T-helper 22 cell (primary cell): ENCODE results near the gene CXCL13.
A peak's percentile ranks its signal among the peaks of the same experiment; 100 is the strongest.
"Not testable (repeated sequence)": the region's sequence is repeated elsewhere in the genome, so short reads cannot be mapped to it uniquely, and the experiment has no call there.

Experiments used
- DNase-seq: peaks from one replicate; pipeline ENCODE4 v3.0.0-alpha.2; 2020; ENCODE audit warnings: low read depth

The CXCL13 gene

DNA sequence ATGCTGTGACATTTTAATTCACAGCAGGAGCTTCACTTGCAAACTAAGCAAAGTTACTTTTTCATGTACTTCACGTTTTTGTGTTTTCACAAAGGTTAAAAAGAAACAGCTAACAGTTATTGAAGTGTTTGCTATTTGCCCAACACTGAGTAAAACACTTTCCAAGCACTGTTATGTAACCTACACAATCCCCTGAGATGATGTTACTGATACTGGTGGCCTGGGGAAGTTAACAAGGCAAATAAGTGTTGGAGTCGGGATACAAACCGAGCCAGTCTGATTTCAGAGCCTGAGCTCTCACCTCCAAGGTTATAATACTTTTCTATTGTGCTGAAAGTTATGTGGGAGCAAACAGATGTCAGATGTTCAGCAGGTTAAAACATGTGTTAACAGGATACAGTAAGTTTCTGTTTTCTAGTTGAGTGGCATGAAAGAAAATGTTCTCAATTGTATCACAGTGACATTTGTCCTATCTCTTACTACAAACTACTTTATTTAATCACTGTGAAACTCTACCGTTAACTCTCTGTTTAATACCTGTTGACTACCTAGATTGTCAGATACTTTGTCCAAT is 3.9 kb upstream of the CXCL13 start:
- no peak for DNase-seq

DNA sequence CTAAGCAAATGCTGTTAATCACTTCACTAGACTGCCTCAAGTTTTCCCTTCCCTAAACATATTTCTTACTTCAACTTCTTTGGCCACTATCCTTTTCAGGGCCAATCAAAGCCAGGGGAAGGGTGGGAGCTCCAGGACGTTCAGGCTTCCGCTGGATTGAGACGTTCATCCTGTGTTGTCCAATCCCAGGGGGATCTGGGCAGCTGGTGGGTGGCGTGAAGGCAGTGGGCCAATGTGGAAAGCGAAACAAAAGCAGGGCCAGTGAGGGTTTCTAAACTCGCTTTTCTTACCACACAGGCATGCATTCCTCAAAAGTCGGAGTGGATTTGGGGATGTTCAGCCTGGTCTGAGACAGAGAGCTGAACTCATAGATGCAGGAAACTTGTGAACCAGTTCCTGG is 7.6 kb downstream of the CXCL13 start:
- no peak for DNase-seq

DNA sequence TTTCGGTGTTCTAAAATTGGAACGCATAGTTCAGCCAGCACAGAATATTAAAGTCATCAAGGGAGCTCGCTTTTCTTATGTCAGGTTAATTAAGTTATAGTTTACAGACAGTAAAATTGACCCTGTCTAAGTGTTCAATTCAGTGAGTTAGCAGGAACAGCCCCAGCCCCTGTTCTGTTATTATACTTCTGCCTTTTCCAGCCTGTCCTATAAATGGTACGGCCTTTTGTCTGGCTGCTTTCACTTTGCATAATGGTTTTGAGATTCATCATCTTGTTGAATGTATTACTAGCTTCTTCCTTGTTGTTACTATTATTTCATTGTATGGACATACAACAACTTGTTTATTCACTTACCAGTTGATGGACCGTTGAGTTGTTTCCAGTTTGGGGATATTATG is 9.5 kb downstream of the CXCL13 start:
- no peak for DNase-seq

DNA sequence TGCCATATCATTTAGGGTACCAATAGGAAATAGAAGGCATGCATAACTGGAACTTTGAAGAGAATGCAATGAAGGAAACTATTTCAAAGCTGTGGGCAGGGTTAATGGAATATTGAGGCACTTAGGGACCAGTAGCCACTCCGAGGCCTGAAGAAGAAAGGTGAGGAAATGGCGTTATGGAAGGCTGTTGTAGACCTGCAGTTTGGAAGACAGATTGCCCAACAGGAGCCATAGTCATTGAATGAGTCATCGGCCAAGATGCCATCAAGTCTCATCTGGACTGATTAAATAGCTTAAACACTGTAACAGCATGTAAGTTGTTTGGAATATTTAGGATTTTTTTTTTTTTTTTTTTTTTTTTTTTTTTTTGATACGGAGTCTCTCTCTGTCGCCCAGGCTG is 11.6 kb downstream of the CXCL13 start:
- no peak for DNase-seq

DNA sequence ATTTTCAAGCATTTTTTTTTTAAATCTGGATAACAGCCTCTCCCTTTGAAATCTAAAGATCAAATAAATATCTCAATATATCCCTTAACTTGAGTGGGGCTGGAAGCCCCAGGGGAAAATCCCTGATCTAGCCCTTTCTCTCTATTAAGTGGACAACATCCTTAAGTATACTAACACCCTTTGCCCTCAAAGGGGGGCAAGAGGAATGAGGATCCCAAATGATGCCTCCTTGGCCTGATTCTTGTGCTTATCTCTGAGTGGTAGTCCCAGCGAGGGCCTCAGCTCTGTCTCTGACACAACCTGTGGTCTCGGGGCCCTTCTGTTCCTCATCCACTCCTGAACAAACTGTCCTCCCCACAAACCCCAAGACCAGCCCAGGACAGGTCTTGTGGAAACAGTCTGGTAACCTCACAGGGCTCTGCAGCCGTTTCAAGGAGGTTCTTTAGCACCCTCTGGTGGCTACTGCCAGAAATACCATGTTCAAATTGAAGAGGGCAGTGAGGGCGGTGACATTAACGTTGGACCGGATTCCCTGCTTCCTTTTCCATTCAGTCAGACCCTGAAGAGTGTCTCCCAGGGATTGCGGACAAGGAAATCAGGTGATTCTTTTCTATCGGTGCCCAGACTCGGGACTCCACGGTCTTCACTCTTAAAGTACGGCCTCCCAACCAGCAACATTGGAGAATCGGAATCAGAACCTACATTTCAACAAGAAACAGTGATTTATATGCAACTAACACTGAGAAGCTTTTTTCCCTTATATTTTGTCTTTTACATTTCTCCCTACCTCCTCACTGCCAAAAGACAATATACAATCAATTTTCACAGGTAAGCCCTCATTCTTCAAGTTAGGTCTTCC is 13.0 kb downstream of the CXCL13 start:
- DNase-seq = peak; percentile 2

DNA sequence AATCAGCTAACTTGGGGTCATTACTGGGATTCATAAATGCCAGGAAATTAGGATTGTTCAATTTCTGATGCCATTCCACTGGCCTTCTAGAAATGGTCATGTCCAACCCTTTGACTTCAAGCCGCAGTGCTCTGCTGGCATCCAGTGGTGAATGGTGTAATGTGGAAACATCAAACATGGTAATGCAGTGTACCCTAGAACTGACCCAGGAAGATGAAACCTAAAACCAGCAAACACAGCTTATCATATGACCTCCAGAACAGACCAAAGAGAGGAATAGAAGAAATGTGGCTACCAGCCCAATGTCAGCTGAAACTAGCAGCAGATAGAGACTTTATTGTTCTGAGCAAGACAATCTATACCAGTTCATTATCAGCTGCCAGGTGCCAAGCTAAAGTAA is 13.8 kb downstream of the CXCL13 start:
- no peak for DNase-seq

DNA sequence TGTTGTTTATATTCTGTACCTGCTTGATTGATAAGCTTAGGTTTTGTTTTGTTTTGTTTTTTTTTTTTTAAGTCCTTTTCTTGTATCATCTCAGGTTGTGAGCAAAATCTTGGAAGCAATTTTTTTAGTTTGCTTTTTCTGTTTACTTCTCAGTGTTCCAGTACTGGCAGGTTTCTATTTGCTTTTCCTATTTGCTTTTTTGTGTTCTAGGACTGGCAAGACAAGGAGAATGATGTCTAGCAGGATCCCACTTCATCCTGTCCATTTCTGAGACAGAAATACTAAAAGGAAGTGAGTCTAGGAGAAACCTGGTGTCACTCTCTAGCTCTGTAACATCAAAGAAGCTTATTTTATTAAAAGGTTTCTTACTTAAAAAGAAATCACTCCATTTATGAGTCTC is 15.6 kb downstream of the CXCL13 start:
- DNase-seq = no peak

DNA sequence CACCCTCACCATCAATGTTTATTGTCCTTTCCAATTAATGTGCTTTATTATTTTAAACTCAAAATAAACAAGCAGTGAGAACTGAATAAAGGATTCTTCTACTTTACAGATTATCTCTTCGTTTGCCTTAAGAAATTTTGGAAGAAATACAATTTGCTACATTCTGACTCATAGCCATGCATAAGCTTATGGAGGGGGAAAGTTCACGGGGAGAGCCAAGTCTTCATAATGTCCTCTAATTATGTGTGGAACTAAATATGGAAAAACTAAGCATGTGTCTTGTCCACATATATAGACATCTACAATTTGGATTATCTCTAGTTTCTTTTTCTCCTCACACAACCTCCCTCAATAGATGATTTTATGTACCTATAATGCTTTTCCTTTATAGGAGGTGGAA is 17.5 kb downstream of the CXCL13 start:
- no peak for DNase-seq

DNA sequence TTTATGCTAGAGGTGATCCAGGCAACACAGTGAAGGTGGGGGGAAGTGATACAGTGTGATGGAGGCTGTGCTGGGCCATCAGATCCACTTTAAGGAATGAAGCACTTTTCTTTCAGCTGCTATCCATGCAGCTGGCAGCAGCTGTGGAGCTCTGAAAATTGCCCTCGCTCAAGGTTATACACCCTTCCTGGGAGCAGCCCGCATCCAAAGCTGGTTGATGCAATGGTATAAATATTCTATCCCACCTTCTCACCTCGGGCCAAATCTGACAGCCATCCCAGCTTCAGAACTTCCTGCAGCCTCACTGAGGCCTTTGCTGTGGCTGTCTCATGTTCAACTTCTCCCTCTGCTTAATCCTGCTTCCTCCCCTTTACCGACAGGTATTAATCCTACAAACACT is 18.6 kb downstream of the CXCL13 start:
- no peak for DNase-seq

DNA sequence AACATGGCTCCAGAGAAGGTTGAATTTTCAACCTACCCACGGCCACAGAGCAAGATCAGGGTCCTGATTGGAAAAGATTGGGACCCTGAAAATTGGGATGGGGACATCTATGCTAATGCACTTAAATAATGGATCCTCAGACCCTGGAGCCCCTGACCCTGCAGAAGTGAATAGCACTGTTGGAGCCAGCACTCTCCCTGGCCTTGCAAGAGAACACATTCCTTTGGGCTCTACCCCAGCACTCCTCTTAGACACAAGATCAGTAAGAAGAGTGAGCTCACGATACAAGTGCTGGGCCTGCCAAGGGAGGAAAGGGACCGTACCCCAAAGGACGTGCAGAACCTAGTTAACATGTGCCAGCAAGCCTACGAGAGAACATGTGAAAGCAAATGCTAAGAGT is 19.9 kb downstream of the CXCL13 start:
- DNase-seq = no peak

DNA sequence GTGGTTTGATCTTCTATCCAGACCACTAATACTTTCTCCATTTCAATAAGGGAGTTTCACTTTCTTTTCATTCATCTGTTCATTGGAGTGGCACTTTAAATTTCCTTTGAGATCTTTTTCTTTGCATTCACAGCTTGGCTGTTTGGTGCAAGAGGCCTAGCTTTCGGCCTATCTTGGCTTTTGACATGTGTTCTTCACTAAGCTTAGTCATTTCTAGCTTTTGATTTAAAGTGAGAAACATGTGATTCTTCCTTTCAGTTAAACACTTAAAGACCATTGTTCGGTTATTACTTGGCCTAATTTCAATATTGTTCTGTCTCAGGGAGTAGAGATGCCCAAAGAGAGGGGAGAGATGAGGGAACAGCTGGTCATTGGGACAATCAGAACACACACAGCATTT is 24.3 kb downstream of the CXCL13 start:
- DNase-seq = no peak

DNA sequence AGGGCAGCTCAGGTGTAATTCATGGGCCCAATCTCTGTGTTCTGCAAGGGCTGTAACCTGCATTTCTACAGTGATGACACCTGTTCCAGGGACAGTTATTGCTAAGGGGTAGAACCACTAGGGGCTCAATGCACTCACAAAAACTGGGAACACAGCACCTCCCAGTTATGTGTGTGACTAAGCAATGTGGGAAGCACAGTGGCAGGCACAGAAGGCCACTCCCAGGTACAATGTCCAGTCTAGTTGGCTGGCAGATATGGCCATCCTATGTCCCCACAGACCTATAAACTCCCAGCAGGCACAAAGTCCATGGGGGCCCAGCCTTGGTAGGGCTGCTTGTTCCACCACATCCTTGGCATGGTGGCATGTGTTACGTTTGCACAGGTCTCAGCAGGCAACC is 25.7 kb downstream of the CXCL13 start:
- no peak for DNase-seq

DNA sequence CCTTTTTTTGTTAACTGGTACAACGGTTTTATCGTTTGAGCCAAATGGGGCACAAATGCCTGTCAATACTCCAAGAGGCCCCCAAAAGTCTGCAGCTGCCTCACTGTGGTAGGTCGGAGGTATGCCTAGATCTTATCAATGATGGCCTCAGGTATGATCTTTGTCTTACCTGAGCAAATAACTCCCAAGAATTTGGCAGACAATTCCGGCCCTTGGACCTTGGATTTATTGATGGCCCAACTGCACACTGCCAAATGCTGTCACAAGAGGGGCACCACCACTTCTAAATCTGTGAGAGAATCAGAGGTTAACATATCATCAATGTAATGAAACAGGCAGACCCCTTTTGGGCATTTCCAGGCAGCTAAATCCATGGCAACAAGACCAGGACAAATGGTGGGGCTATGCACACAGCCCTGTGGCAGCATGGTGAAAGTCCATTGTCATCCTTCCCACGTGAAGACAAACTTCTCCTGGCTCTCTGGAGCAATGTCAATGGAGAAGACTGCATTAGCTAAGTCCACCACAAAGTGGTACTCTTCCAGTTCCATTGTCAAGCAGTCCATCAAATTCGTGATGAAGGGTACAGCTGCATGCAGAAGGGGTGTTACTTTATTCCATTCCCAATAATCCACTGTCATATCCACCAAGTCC is 28.6 kb downstream of the CXCL13 start:
- DNase-seq = no peak

DNA sequence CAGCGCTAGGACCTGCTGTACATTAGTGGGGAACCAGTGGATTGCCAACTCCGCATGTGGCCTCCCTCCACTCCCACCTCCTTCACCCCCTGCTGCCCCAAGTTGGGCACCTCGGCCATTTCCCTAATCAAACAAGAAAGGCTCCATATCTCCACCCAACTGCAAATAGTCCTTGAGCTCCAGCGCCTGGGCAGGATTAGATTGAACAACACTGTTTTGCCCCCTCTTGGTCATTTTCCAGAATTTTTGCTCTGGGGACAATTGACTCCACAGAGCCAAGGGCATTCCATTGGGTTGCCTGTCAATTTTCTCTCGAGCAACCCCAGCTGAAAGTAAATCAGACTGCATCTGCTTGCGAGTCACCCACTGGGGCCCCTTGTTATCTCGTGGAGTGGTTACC is 29.6 kb downstream of the CXCL13 start:
- DNase-seq = no peak

DNA sequence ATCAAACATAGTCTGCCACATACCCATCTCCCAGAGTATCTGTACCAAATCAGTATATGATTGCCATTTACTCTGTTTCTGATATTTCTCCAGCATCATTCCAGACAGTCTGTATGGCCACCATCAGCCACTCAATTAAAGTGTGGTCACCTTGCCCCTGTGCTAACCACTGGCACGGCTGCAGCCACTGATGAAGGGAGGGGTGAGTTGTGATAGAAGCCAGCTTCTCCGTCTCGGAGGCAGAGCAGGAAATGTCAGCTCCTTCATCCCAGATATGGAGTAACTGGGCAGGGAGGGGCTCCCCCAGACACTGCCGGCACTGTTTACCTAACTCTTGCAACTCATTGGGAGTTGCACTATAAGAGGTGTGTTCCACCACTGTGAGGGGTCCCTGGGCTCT is 30.3 kb downstream of the CXCL13 start:
- DNase-seq = no peak

DNA sequence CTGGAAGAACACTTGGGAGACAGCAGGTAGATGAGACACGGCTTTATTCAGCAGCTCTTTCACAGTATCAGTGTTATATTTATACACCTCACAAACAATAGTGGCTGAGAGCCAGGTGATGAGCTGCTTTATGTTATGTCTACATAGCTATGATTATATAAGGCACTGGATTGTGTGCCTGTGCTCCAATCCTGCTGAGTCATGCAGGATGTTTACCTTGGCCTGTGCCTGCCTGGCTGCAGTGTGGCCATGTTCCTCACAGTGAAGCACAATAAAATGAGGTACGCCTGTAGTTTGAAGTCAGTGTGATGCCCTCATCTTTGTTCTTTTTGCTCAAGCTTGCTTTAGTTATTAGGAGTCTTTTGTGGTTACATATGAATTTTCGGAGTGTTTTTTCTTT is 31.3 kb downstream of the CXCL13 start:
- no peak for DNase-seq

DNA sequence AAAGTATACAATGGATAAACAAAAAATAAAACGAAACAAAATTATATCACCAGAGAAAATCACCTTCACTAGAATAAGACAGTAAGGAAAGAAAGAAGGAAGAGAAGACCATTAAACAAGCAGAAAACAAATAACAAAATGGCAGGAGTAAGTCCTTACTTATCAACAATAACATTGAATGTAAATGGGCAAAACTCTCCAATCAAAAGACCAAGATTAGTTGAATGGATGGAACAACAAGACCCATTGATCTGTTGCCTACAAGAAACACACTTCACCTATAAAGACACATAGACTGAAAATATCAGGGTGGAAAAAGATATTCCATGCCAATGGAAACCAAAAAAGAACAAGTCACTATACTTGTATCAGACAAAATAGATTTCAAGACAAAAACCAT is 38.4 kb downstream of the CXCL13 start:
- not testable (repeated sequence) for DNase-seq

DNA sequence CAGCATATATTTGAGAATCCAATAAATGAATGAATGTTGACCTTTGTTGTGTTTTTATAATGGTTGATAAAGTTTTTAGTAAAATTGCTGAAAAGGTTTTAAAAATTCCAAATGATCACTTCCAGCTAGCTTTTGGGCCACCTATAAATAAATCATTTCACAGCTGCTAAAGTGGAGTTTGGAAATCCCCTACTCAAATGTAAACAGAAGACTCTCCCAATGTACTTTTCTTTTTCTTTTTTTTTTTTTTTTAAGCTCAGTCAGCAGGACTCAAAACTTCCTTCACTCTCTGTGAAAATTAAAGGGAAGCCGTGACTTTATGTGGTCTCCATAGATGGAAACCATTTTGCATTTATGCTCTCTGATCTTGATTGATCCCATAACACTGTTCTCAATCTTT is 45.2 kb downstream of the CXCL13 start:
- DNase-seq = no peak

DNA sequence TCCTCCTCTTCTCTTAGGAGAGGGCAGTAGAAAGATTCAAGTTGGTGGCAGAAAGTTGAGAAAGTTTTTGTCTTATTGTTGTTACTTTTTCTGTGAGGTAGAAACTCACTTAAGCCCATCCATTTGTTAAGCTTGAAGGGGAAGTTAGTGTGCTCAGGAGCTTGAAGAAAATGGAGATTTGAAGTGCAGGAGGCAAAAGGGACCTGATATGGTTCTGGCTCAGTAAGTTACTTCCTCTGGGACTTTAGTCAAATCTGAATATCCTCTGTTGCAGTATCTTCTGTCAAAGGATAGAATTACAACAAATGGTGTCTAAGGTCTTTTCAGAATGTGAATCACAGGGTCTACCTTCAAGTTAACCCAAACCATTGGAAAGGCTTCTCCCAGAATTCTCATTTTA is 46.2 kb downstream of the CXCL13 start:
- DNase-seq = no peak

DNA sequence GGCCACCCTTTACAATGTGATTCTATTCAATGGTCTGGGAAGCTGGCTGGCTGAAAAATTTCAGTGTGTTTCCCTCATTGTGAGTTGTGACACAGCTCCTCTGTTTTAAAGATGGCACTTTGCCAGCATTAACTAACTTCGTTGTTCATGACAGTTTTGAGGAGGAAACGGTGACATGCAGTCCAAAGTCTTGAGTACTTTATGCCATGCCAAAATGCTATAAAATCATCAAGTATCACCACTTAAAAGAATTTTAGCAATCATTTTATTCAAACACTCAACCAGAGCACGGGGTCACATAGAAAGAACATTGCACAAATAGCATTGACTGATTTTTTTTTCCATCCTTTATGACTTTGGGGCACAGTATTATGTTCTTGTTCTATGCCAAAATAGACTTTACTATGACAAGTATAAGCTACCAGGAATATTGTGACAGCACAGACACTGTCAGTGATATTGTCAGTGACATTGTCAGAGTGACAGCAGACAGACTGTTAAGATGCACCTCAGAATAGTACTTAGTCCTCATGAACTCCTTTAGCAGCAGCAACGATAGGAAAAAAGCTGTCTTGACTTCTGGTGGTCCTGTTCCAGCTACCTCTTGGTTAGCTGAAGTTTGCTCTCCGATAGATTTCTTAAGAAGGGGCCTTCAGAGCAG is 46.7 kb downstream of the CXCL13 start:
- DNase-seq = no peak

DNA sequence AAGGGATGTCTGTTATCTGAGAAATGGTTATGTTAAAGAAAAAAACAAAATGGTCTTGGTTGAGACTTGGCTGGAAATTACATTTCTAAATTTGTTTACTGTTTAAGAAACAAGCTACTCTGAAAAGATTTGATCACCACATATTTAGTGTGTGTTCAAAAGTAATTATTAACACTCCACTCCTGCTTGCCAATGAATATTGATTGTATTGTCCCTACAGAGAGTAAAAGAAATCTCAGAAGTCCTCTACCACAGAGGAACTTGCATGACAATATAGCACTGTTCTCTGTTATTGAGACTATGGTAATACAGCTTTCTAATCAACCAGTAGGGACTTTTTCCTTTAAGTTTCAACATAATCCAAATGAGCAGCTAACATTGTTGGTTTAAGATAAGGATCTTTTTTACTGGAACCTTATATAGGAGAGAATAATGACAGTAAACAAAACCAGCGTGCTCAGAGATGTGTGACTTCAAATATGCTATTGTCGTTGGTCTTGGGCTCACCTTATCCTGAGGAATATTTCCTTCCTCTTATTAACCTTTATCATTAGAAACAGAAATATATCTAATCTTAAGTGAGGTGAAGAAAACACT is 47.6 kb downstream of the CXCL13 start:
- DNase-seq = no peak

DNA sequence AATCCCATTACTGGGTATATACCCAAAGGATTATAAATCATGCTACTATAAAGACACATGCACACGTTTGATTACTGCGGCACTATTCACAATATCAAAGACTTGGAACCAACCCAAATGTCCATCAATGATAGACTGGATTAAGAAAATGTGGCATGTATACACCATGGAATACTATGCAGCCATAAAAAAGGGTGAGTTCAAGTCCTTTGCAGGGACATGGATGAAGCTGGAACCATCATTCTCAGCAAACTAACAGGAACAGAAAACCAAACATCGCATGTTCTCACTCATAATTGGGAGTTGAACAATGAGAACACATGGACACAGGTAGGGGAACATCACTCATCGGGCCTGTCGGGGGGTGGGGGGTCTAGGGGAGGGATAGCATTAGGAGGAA is 54.7 kb downstream of the CXCL13 start:
- DNase-seq = not testable (repeated sequence)
